ACC112 (cell line): ENCODE data around the gene MAPK8IP3.

Experiments
- H2AFZ ChIP-seq: fragments of 200-600 bp; sonication (generic); one replicate; pipeline ENCODE4 v1.6.0; 2017; ENCODE audit warnings: antibody characterized with exemption, low read length; ENCODE audit not compliant: unreplicated experiment
- H3K27ac ChIP-seq: fragments of 200-600 bp; sonication (generic); 2 replicates; pipeline ENCODE4 v1.5.1; 2014; ENCODE audit warnings: low read depth, mild to moderate bottlenecking, antibody characterized with exemption, low read length, moderate library complexity
- H3K27me3 ChIP-seq: fragments of 200-600 bp; sonication (generic); 2 replicates; pipeline ENCODE4 v1.6.1; 2014; ENCODE audit warnings: mild to moderate bottlenecking, antibody characterized with exemption, low read length, moderate library complexity, mixed read lengths; ENCODE audit not compliant: insufficient read depth
- H3K36me3 ChIP-seq: fragments of 200-600 bp; sonication (generic); 2 replicates; pipeline ENCODE4 v1.6.1; 2016; ENCODE audit warnings: mild to moderate bottlenecking, antibody characterized with exemption, low read length, moderate library complexity, mixed read lengths; ENCODE audit not compliant: insufficient read depth
- H3K4me1 ChIP-seq: fragments of 200-600 bp; sonication (generic); one replicate; pipeline ENCODE4 v1.6.1; 2016; ENCODE audit warnings: low read length, mixed read lengths; ENCODE audit not compliant: insufficient read depth, unreplicated experiment, control insufficient read depth
- H3K4me3 ChIP-seq: fragments of 200-600 bp; sonication (generic); 2 replicates; pipeline ENCODE4 v1.5.1; 2014; ENCODE audit warnings: mild to moderate bottlenecking, low read depth, low read length
- H3K79me2 ChIP-seq: fragments of 200-600 bp; sonication (generic); one replicate; pipeline ENCODE4 v1.6.0; 2016; ENCODE audit warnings: low read length; ENCODE audit not compliant: control insufficient read depth, unreplicated experiment, insufficient read depth

Gene MAPK8IP3, protein sequence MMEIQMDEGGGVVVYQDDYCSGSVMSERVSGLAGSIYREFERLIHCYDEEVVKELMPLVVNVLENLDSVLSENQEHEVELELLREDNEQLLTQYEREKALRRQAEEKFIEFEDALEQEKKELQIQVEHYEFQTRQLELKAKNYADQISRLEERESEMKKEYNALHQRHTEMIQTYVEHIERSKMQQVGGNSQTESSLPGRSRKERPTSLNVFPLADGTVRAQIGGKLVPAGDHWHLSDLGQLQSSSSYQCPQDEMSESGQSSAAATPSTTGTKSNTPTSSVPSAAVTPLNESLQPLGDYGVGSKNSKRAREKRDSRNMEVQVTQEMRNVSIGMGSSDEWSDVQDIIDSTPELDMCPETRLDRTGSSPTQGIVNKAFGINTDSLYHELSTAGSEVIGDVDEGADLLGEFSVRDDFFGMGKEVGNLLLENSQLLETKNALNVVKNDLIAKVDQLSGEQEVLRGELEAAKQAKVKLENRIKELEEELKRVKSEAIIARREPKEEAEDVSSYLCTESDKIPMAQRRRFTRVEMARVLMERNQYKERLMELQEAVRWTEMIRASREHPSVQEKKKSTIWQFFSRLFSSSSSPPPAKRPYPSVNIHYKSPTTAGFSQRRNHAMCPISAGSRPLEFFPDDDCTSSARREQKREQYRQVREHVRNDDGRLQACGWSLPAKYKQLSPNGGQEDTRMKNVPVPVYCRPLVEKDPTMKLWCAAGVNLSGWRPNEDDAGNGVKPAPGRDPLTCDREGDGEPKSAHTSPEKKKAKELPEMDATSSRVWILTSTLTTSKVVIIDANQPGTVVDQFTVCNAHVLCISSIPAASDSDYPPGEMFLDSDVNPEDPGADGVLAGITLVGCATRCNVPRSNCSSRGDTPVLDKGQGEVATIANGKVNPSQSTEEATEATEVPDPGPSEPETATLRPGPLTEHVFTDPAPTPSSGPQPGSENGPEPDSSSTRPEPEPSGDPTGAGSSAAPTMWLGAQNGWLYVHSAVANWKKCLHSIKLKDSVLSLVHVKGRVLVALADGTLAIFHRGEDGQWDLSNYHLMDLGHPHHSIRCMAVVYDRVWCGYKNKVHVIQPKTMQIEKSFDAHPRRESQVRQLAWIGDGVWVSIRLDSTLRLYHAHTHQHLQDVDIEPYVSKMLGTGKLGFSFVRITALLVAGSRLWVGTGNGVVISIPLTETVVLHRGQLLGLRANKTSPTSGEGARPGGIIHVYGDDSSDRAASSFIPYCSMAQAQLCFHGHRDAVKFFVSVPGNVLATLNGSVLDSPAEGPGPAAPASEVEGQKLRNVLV (N-terminal part only)

DNA sequence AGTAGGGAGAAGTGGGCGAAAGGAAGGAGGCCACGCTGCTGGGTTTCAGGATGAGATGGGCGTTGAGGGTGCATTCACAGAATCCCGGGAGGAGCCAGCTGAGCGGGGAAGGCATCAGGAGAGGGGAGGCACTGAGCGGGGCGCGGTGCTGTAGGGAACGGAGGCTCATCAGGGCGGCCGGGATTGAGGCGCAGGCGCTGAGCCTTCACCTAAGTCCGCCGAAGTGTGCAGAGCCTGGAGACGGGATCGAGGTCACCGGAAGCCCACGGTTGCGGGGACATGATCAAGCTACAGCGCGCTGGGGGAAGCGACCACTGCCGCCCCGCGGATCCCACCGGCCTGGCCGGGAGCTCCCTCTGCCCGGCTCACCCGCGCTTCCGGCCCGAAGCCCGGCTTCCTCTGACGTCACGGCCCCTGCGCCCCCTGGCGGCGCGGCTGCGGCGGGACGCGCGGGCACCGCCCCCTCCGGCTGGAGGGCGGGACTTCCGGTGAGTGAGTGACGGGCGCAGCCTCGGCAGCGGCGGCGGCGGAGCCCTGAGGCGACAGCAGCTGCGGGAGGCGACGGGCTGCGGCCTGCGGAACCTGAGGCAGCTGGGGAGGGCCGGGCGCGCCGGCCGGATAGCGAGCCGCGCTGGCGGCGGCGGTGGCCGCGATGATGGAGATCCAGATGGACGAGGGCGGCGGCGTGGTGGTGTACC, at the start of gene MAPK8IP3:
Gene MAPK8IP3 (plus strand): TSS at position 508 of the 698 bp plus-strand sequence. CDS start 145 bp downstream, at position 653.
- Histone ChIP-seq H3K4me1 (peaks cover 28% of the 10 kb centered on the region), H3K27ac (peak within 1 kb of the TSS; percentile 76), H2AFZ (peak within 1 kb of the TSS; percentile 91), H3K79me2 (peaks cover 55% of the 10 kb centered on the region), H3K4me3 (peak within 1 kb of the TSS; percentile 93), H3K27me3 (no peaks in the 10 kb centered on the region), H3K36me3 (peaks cover 6% of the 10 kb centered on the region; the same call in 1 of the 2 replicates)

DNA sequence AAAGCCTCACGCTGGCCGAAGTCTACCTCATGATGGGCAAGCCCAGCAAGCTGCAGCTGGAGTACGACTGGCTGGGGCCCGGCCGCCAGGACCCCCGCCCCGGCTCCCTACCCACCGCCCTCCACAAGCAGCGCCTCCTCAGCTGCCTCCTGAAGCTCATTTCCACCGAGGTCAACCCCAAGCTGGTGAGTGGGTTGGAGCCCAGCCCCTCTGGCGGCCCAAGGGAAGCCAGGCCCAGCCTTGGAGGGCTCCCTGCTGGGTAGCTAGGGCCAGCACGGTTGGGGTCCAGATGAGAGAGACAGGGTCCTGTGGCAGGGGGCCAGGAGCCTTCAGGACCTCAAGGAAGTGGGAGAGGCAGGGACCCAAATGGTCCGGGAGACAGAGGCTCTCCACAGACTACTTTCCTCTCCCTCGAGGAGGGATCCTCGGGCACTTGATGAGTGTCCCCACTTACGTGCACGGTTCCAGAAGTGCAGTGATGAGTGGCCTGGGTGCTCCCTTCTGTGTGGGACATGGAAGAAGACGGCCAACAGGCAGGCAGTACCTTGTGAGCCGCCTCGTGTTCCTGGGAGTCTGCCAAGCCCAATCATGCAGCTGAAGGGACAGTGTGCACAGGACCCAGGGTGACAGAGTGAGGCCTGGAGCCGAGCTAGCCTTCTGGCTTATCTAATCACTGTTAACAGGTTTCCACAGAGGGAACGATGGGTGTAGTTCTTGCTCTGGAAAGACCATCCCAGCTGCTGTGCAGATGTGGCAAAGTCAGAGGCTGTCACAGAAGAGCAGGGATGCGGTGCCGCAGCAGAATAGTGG, 49.0 kb upstream of the MAPK8IP3 start:
- Histone ChIP-seq H3K36me3 (peaks cover 6% of the 10 kb centered on the region; the same call in 1 of the 2 replicates), H3K27me3 (no peaks in the 10 kb centered on the region)

DNA sequence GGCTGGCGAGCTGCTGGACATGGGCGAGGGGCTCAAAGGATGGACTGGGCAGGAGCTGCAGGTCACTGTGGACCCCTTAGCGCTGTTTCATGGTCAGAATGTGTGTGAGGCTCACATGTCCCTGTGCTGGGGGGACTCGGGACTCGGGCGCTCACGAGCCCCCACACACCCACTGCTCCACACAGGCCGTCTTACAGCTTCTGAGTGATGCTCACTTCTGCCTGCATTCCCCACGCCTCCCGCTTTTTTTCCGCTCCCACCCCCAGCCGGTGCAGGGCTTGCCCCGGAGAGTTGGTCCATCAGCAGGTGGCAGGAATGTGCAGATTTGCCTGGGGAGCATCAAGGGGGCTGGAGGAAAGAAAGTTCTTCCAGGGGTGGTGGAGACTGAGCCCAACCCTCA, 48.2 kb upstream of the MAPK8IP3 start:
- no peaks in the 10 kb centered on the region for H3K27me3 ChIP-seq
- no peaks in the 10 kb centered on the region for H3K4me1 ChIP-seq
- H3K79me2 ChIP-seq, result no peaks in the 10 kb centered on the region
- H2AFZ ChIP-seq, result no peak overlapping the region
- peaks cover 9% of the 10 kb centered on the region; the same call in 1 of the 2 replicates for H3K36me3 ChIP-seq
- no peak overlapping the region for H3K4me3 ChIP-seq
- H3K27ac ChIP-seq, result no peak overlapping the region

More for the DNA sequence above, 49.0 kb upstream of the MAPK8IP3 start:
- Histone ChIP-seq H3K4me1 (no peaks in the 10 kb centered on the region), H2AFZ (no peak overlapping the region), H3K27ac (no peak overlapping the region), H3K4me3 (no peak overlapping the region), H3K79me2 (no peaks in the 10 kb centered on the region)

DNA sequence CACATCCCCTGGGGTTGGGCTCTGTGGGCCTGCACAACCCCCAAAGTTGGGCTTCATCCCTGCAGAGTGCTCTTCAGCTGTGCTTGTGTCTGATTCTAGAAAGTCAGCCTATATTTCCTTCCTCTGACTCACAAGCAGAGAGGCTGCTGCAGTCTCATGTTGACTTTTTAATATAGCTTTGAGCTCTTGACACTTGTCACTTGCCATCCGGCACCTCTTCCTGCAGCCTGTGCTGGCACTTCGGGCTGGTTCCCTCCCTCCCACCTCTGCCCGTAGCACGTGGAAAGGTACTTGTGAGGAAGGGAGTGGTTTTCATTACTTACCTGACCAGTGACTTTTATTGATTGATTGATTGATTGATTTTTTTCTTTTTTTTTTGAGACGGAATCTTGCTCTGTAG, 47.0 kb upstream of the MAPK8IP3 start:
- Histone ChIP-seq H3K4me3 (no peak overlapping the region), H3K4me1 (no peaks in the 10 kb centered on the region), H3K79me2 (no peaks in the 10 kb centered on the region), H2AFZ (no peak overlapping the region), H3K36me3 (peaks cover 9% of the 10 kb centered on the region; the same call in 1 of the 2 replicates), H3K27ac (no peak overlapping the region), H3K27me3 (no peaks in the 10 kb centered on the region)

DNA sequence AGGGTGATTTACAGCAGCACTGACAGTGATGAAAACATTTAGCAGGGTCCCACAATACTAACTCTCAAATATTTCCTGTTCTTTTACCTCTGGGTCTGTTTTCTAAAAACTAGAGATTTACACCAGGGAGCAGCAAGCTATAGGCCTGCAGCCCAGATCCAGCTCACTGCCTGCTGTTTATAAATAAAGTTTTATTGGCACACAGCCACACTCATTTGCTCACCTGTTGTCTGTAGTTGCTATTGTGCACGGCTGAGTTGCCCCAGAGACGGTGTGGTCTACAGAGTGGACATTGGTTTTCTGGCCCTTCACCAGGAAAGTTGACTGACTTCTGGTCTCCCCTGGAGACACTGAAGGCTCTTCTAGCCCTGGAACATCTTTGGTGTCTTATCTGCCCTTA, 44.2 kb upstream of the MAPK8IP3 start:
- no peak overlapping the region for H2AFZ ChIP-seq
- H3K4me3 ChIP-seq, result no peak overlapping the region
- no peaks in the 10 kb centered on the region for H3K79me2 ChIP-seq
- no peak overlapping the region for H3K27ac ChIP-seq
- H3K4me1 ChIP-seq, result no peaks in the 10 kb centered on the region
- no peaks in the 10 kb centered on the region for H3K27me3 ChIP-seq
- H3K36me3 ChIP-seq, result peaks cover 10% of the 10 kb centered on the region; the same call in 1 of the 2 replicates

DNA sequence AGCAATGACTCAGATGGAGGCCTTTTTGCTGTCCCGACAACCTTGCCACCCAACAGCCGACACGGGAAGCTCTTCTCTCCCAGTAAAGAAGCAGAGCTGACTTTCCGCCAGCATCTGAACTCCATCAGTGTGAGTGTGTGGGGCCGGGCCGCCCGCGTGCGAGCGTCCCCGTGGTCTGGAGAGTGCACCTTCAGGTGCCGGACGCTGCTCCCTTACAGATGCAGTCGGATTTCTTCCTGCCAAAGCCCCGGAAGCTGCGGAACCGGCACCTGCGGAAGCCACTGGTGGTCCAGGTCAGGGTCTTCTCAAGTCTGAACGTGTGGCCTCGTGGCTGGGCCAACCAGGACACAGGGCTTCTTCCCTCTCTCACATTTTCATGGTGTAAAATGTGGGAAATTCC, 43.5 kb upstream of the MAPK8IP3 start:
- H3K4me3 ChIP-seq, result no peak overlapping the region
- peaks cover 10% of the 10 kb centered on the region; the same call in 1 of the 2 replicates for H3K36me3 ChIP-seq
- H3K79me2 ChIP-seq, result no peaks in the 10 kb centered on the region
- H2AFZ ChIP-seq, result no peak overlapping the region
- H3K27ac ChIP-seq, result no peak overlapping the region
- no peaks in the 10 kb centered on the region for H3K4me1 ChIP-seq
- H3K27me3 ChIP-seq, result no peaks in the 10 kb centered on the region

DNA sequence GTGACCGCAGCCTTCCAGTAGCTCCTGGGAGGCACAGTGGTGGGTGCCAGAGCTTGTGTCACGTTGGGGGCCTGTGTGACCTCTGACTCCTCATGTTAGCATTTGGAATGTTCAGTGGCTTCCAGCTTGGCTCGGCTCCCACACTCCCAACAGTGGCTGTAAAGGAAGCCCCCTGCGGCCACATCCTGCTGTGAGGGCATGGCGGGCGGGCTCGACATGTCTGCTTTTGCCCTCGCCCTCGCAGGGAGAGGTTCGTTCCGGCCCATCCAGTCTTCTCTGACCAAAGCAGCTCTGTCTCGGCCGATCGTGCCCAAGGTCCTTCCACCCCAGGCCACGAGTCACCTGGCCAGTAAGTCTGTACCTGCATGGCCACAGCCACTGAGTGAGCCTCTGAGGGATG, 40.2 kb upstream of the MAPK8IP3 start:
- no peak overlapping the region for H3K4me3 ChIP-seq
- H2AFZ ChIP-seq, result no peak overlapping the region
- peaks cover 21% of the 10 kb centered on the region; the same call in 1 of the 2 replicates for H3K36me3 ChIP-seq
- no peaks in the 10 kb centered on the region for H3K4me1 ChIP-seq
- H3K27ac ChIP-seq, result no peak overlapping the region
- no peaks in the 10 kb centered on the region for H3K79me2 ChIP-seq
- H3K27me3 ChIP-seq, result no peaks in the 10 kb centered on the region

DNA sequence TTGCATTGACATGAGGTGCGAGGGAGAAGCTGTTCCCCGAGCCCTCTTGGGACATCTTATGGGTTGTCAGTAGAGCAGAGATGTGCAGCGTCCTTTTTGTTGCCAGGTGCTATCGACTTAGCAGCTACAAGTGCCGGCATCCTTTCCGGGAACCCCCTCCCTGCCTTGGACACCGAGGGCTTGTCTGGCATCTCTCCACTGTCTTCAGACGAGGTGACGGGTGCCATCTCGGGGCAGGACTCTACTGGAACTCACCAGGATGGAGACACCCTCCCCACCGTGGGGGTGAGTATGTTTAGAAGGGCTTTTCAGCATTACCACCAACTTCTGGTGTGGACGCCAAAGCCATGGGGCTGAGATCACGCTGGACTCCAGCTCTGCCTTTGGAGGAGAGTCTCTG, 39.7 kb upstream of the MAPK8IP3 start:
- H3K4me3 ChIP-seq, result no peak overlapping the region
- H3K36me3 ChIP-seq, result peaks cover 25% of the 10 kb centered on the region; the same call in 1 of the 2 replicates

DNA sequence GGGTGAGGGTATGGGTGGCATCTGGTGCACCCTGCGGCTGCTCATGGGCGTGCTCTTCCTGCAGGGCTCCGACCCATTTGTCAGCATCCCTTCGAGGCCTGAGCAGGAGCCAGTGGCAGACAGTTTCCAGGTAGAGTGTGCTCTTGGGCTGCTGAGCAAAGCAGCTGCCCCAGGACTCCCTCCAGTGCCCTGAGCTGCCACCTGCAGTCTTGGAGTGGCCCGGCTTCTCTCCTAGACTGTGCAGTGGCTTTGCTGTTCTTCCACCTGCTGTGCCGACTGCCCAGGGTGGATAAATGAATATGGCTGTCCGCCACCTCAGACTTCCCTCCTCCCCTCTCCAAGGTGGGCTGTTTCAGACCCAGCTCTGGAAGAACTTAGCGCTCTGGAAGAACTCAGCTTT, 38.7 kb upstream of the MAPK8IP3 start:
- Histone ChIP-seq H3K4me1 (no peaks in the 10 kb centered on the region), H3K36me3 (peaks cover 30% of the 10 kb centered on the region; the same call in 1 of the 2 replicates), H3K27me3 (no peaks in the 10 kb centered on the region), H2AFZ (no peak overlapping the region), H3K79me2 (no peaks in the 10 kb centered on the region), H3K4me3 (no peak overlapping the region), H3K27ac (no peak overlapping the region)

More for the DNA sequence above, 39.7 kb upstream of the MAPK8IP3 start:
- H2AFZ ChIP-seq, result no peak overlapping the region
- H3K27me3 ChIP-seq, result no peaks in the 10 kb centered on the region
- H3K4me1 ChIP-seq, result no peaks in the 10 kb centered on the region
- no peak overlapping the region for H3K27ac ChIP-seq
- H3K79me2 ChIP-seq, result no peaks in the 10 kb centered on the region
